Fibroblast of lung (primary cell): Measurements from ENCODE around the gene VPS45. TPM values are rescaled to one million over a fixed set of nuclear protein-coding genes. Genes with fewer than 3 reads are reported as not detected.

Experiments used
- DNase-seq, 2 donors: peaks; one replicate each; pipeline versions ENCODE4 v3.0.0 to v3.0.0-alpha.2; 2010; ENCODE audit warnings: low read depth in 2 of 2
- H2AFZ ChIP-seq: 2 replicates; pipeline ENCODE4 v1.5.1; 2012; ENCODE audit warnings: low read length, control low read depth, inconsistent platforms
- H3K27ac ChIP-seq: 2 replicates; pipeline ENCODE4 v1.5.1; 2011; ENCODE audit warnings: low read length, control low read depth; ENCODE audit not compliant: insufficient read depth
- H3K27me3 ChIP-seq: 2 replicates; pipeline ENCODE4 v1.5.1; 2011; ENCODE audit warnings: mild to moderate bottlenecking, low read length; ENCODE audit not compliant: control insufficient read depth, insufficient read depth
- H3K36me3 ChIP-seq: 2 replicates; pipeline ENCODE4 v1.5.1; 2011; ENCODE audit warnings: low read length; ENCODE audit not compliant: control insufficient read depth, insufficient read depth
- H3K4me1 ChIP-seq: 2 replicates; pipeline ENCODE4 v1.5.1; 2011; ENCODE audit warnings: low read length; ENCODE audit not compliant: control insufficient read depth, insufficient read depth; ENCODE audit errors: extremely low read depth
- H3K4me2 ChIP-seq: 2 replicates; pipeline ENCODE4 v1.5.1; 2011; ENCODE audit warnings: low read length, control low read depth; ENCODE audit not compliant: insufficient read depth; ENCODE audit errors: extremely low read depth
- H3K4me3 ChIP-seq, 4 experiments: fragments of 200-600 bp in 1 of 4; sonication (generic) in 1 of 4; replicated peaks in 1 of 4; 2 replicates each; pipeline ENCODE4 v1.5.1; 2011 to 2016; ENCODE audit warnings: low read length in 4 of 4, low read depth in 3 of 4, mild to moderate bottlenecking in 3 of 4, control low read depth in 2 of 4, inconsistent platforms in 1 of 4, mixed read lengths in 1 of 4; ENCODE audit not compliant: insufficient read depth in 1 of 4; ENCODE audit errors: control extremely low read depth in 1 of 4
- H3K79me2 ChIP-seq: 2 replicates; pipeline ENCODE4 v1.5.1; 2012; ENCODE audit warnings: mild to moderate bottlenecking, low read length, inconsistent platforms; ENCODE audit not compliant: control insufficient read depth, insufficient read depth
- H3K9ac ChIP-seq: 2 replicates; pipeline ENCODE4 v1.5.1; 2011; ENCODE audit warnings: mild to moderate bottlenecking, low read length, control low read depth; ENCODE audit not compliant: insufficient read depth
- H3K9me3 ChIP-seq: 2 replicates; pipeline ENCODE4 v1.5.1; 2012; ENCODE audit warnings: low read depth, low read length; ENCODE audit not compliant: control insufficient read depth, insufficient read depth
- H4K20me1 ChIP-seq: 2 replicates; pipeline ENCODE4 v1.5.1; 2011; ENCODE audit warnings: low read length; ENCODE audit not compliant: control insufficient read depth, insufficient read depth; ENCODE audit errors: extremely low read depth
- CTCF ChIP-seq, 2 donors: IDR thresholded peaks in 1 of 2; conservative IDR thresholded peaks in 1 of 2; 1 replicate in 1 of 2; 2 replicates in 1 of 2; pipeline ENCODE4 v1.5.1; 2011 to 2012; ENCODE audit warnings: low read length in 2 of 2, control low read depth in 1 of 2, inconsistent platforms in 1 of 2, low read depth in 1 of 2, mild to moderate bottlenecking in 1 of 2
- EZH2 ChIP-seq: IDR thresholded peaks from 2 replicates; pipeline ENCODE4 v1.5.1; 2012; ENCODE audit warnings: low read length, control low read depth, mild to moderate bottlenecking; ENCODE audit errors: missing control alignments
- polyA plus RNA-seq, 2 donors: library from polyadenylated mRNA; depleted of rRNA in 1 of 2; stranded (reverse) in 1 of 2; unstranded in 1 of 2; fragments of >200 nt; gene quantifications; 2 replicates each; pipeline ENCODE4 v1.2.1, GENCODE V29; 2011 to 2012; ENCODE audit warnings: missing spikeins in 1 of 2
- total RNA-seq: library from RNA; depleted of rRNA; stranded (reverse); fragments of >200 nt; gene quantifications from 2 replicates; pipeline ENCODE4 v1.2.1, GENCODE V29; 2014

VPS45 gene
- total and polyA plus RNA-seq, 2 donors (not counting 1 experiment from before 2014, with no cell fraction given), result 42.6 to 50.0 TPM

GRCh38 chr1:150072959-150073358 lies 5.4 kb downstream of the VPS45 start:
- DNase-seq, result peak in 1 of 2 donors; percentile 68
- no peaks in the 10 kb centered on the region for H4K20me1 ChIP-seq
- H3K9ac ChIP-seq, result no peak overlapping the region
- no peak for TF ChIP-seq EZH2
- TF ChIP-seq CTCF (conservative IDR thresholded peaks at IDR 0.05 in 1 of 2, IDR thresholded peaks at IDR 0.05 in 1 of 2; ENCODE audit: low read depth in 1 of 2, low read length in 2 of 2), result peak in 1 of 2 donors; percentile 45
- peaks cover 2% of the 10 kb centered on the region for H3K36me3 ChIP-seq
- no peaks in the 10 kb centered on the region for H3K27me3 ChIP-seq
- H3K4me3 ChIP-seq, result no peak overlapping the region
- no peaks in the 10 kb centered on the region for H3K9me3 ChIP-seq
- H3K4me1 ChIP-seq, result peaks cover 2% of the 10 kb centered on the region
- no peak overlapping the region for H3K27ac ChIP-seq
- peaks cover 10% of the 10 kb centered on the region for H3K79me2 ChIP-seq
- no peak overlapping the region for H3K4me2 ChIP-seq
- H2AFZ ChIP-seq, result no peak overlapping the region

GRCh38 chr1:150073516-150073915 lies 5.9 kb downstream of the VPS45 start:
- Histone ChIP-seq H3K4me1 (peaks cover 2% of the 10 kb centered on the region), H3K27ac (no peak overlapping the region), H3K4me3 (no peak overlapping the region), H2AFZ (no peak overlapping the region), H3K9ac (no peak overlapping the region), H3K27me3 (no peaks in the 10 kb centered on the region), H3K9me3 (no peaks in the 10 kb centered on the region), H3K79me2 (peaks cover 6% of the 10 kb centered on the region), H3K4me2 (no peak overlapping the region), H3K36me3 (peaks cover 2% of the 10 kb centered on the region), H4K20me1 (no peaks in the 10 kb centered on the region)
- no peak for TF ChIP-seq EZH2
- no peak for TF ChIP-seq CTCF (conservative IDR thresholded peaks at IDR 0.05 in 1 of 2, IDR thresholded peaks at IDR 0.05 in 1 of 2; ENCODE audit: low read depth in 1 of 2, low read length in 2 of 2)
- no peak for DNase-seq

DNA sequence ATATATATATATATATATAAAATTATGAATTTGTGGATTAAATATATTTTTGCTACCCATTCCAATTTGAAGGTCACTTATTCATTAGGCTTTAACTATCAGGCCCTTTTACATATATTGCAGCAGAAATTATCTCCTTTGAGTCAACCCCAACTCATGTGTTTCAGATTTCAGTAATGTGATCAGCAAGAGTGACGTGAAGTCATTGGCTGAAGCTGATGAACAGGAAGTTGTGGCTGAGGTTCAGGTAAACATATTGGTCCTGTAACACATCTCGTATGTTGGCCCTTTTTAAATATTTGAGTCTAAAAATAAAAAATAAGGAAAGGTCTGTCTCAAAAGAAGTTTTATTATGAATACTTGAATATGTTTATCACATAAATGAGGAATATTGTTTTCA lies 8.5 kb downstream of the VPS45 start:
- no peaks in the 10 kb centered on the region for H4K20me1 ChIP-seq
- no peaks in the 10 kb centered on the region for H3K79me2 ChIP-seq
- peak in 1 of 2 donors; percentile 20 for DNase-seq
- H2AFZ ChIP-seq, result no peak overlapping the region
- no peaks in the 10 kb centered on the region for H3K36me3 ChIP-seq
- no peak overlapping the region for H3K4me3 ChIP-seq
- no peak overlapping the region for H3K9ac ChIP-seq
- no peak overlapping the region for H3K27ac ChIP-seq
- no peak overlapping the region for H3K4me2 ChIP-seq
- H3K9me3 ChIP-seq, result no peaks in the 10 kb centered on the region
- H3K4me1 ChIP-seq, result no peaks in the 10 kb centered on the region
- H3K27me3 ChIP-seq, result no peaks in the 10 kb centered on the region
- no peak for TF ChIP-seq EZH2
- no peak for TF ChIP-seq CTCF (conservative IDR thresholded peaks at IDR 0.05 in 1 of 2, IDR thresholded peaks at IDR 0.05 in 1 of 2; ENCODE audit: low read depth in 1 of 2, low read length in 2 of 2)
